Measurements from ENCODE around the gene SYT15. TPM values are rescaled to one million over a fixed set of nuclear protein-coding genes. Genes with fewer than 3 reads are reported as not detected.
"Not testable (repeated sequence)": the region's sequence is repeated elsewhere in the genome, so short reads cannot be mapped to it uniquely, and the experiment has no call there.

The SYT15 gene
- polyA plus RNA-seq, 1 of the 3 experiments (the other 2 are of a cell fraction) = 0.07 TPM

DNA sequence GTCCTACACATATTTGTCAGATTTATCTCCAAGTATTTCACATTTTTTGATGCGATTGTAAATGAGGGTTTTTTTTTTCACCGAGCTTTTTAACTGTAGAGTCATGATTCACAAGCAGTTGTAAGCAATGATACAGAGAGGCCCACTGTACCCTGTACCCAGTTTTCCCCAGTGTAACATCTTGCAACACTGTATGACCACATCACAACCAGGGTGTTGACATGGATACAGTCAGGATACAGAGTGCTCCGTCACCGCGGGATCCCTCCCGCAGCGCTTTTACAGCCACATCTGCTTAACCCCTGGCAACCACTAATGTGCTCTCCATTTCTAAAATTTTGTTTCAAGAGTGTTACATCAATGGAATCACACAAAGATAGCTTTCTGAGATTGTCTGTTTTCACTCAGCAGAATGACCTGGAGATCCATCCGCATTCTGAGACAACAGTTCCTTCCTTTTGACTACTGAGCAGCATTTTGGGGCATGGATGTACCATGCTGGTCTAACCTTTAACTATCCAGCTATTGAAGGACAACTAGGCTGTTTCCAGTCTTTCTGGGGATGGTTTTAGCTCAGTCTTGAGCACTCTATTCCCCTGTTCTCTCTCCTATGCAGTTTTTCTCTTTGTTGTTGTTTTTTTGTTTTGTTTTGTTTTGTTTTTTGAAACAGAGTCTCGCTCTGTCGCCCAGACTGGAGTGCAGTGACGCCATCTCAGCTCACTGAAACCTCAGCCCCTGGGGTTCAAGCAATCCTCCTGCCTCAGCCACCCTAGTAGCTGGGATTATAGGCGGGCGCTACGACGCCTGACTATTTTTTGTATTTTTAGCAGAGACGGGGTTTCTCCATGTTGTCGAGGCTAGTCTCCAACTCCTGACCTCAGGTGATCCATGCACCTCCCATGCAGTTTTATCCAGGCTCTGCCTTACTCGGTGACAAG is 48.4 kb upstream of the SYT15 start (continued):
- no peak for TF ChIP-seq FOXJ3 (CRISPR knock-in tag; IDR thresholded peaks at IDR 0.05)
- TF ChIP-seq, protein P1, sequence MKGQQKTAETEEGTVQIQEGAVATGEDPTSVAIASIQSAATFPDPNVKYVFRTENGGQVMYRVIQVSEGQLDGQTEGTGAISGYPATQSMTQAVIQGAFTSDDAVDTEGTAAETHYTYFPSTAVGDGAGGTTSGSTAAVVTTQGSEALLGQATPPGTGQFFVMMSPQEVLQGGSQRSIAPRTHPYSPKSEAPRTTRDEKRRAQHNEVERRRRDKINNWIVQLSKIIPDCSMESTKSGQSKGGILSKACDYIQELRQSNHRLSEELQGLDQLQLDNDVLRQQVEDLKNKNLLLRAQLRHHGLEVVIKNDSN (IDR thresholded peaks at IDR 0.05; ENCODE audit: borderline replicate concordance, low read depth) = no peak
- TF ChIP-seq EP300 (IDR thresholded peaks at IDR 0.05; ENCODE audit: borderline replicate concordance in 1 of 2, low read depth in 1 of 2, low read length in 1 of 2) = no peak

DNA sequence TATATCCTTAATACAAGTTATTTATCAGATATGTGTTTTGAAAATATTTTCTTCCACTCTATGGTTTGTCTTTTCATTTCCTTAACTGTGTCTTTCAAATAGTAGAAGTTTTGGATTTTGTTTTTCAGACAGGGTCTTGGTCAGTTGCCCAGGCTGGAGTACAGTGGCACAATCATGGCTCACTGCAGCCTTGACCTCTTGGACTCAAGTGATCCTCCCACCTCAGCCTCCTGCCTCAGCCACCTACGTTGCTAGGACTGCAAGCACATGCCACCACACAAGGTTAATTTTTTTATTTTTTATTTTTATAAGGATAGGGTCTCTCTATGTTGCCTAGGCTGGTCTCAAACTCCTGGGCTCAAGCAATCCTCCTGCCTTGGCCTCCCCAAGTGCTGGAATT is 46.7 kb upstream of the SYT15 start:
- H4K20me1 ChIP-seq (ENCODE audit: insufficient read depth); DNase-seq; H3K27ac ChIP-seq (ENCODE audit: low read depth in 2 of 2, low read length in 1 of 2); H3F3A ChIP-seq (replicated peaks; ENCODE audit: insufficient read depth); H3K9me3 ChIP-seq; H3K9ac ChIP-seq; H3K27me3 ChIP-seq (ENCODE audit: insufficient read depth); H3K79me2 ChIP-seq (ENCODE audit: insufficient read depth); H3K4me1 ChIP-seq (ENCODE audit: control insufficient read depth in 1 of 2, insufficient read depth in 2 of 2, low read depth in 1 of 2, low read length in 1 of 2); H3K36me3 ChIP-seq (replicated peaks in 1 of 2; ENCODE audit: control insufficient read depth in 1 of 2, insufficient read depth in 2 of 2, low read length in 1 of 2); CTCF ChIA-PET; H3K9me2 ChIP-seq; POLR2A ChIA-PET; H2AFZ ChIP-seq (ENCODE audit: low read depth); H3K4me2 ChIP-seq; H3K4me3 ChIP-seq (ENCODE audit: low read depth in 2 of 2, low read length in 1 of 2): not testable (repeated sequence)
- 16% methylated on average over 1 of the region's 1 CpG for WGBS (ENCODE audit: low lambda C conversion rate)

GRCh38 chr10:46534828-46535524 is 44.0 kb upstream of the SYT15 start:
- CTCF ChIA-PET = interaction anchor here (1.4 kb wide), 1 partner anchor 306 kb away, joined by 3 read pairs; no protein-coding TSS in a partner anchor
- Histone ChIP-seq H3K27me3 (ENCODE audit: insufficient read depth) (no peaks in the 10 kb centered on the region), H3K9me2 (no peaks in the 10 kb centered on the region), H3K79me2 (ENCODE audit: insufficient read depth) (no peaks in the 10 kb centered on the region), H4K20me1 (ENCODE audit: insufficient read depth) (no peaks in the 10 kb centered on the region), H3K36me3 (replicated peaks in 1 of 2; ENCODE audit: control insufficient read depth in 1 of 2, insufficient read depth in 2 of 2, low read length in 1 of 2) (no peaks in the 10 kb centered on the region), H3K27ac (ENCODE audit: low read depth in 2 of 2, low read length in 1 of 2) (no peak overlapping the region), H3K9ac (no peak overlapping the region), H2AFZ (ENCODE audit: low read depth) (no peak overlapping the region), H3F3A (replicated peaks; ENCODE audit: insufficient read depth) (no peaks in the 10 kb centered on the region), H3K4me3 (ENCODE audit: low read depth in 2 of 2, low read length in 1 of 2) (no peak overlapping the region), H3K4me1 (ENCODE audit: control insufficient read depth in 1 of 2, insufficient read depth in 2 of 2, low read depth in 1 of 2, low read length in 1 of 2) (no peaks in the 10 kb centered on the region), H3K9me3 (no peaks in the 10 kb centered on the region), H3K4me2 (no peak overlapping the region)
- whole genome bisulfite sequencing (ENCODE audit: low lambda C conversion rate) = 75% methylated on average over 6 of the region's 6 CpGs
- no peak for TF ChIP-seq GABPA (IDR thresholded peaks at IDR 0.05; ENCODE audit: low read depth)
- TF ChIP-seq PBX3 (IDR thresholded peaks at IDR 0.05) = no peak
- TF ChIP-seq POLR2AphosphoS5 (IDR thresholded peaks at IDR 0.05; ENCODE audit: low read depth, low read length) = no peak
- TF ChIP-seq SMC3 (IDR thresholded peaks at IDR 0.05; ENCODE audit: low read depth, low read length) = no peak
- TF ChIP-seq RCOR1 (IDR thresholded peaks at IDR 0.05; ENCODE audit: low read length) = no peak
- TF ChIP-seq GATA2 (CRISPR knock-in tag; IDR thresholded peaks at IDR 0.05) = no peak
- POLR2A ChIA-PET = no interaction called here
- DNase-seq = no peak
